ENCODE measurements around the gene UBE2L3.
A peak's percentile ranks its signal among the peaks of the same experiment; 100 is the strongest.

Gene UBE2L3

GRCh38 chr22:21589396-21589795 is 21.9 kb downstream of the UBE2L3 start:
- H4K20me1 ChIP-seq (ENCODE audit: insufficient read depth, low read length), result no peaks in the 10 kb centered on the region
- no peak overlapping the region for H3K4me2 ChIP-seq (ENCODE audit: low read length)
- H3K9me3 ChIP-seq (ENCODE audit: low read length), result no peaks in the 10 kb centered on the region
- peaks cover 78% of the 10 kb centered on the region for H3K79me2 ChIP-seq (ENCODE audit: insufficient read depth, low read length)
- no peak overlapping the region for H3K4me3 ChIP-seq (ENCODE audit: low read depth, low read length, poor library complexity, severe bottlenecking)
- TF ChIP-seq CTCF (IDR thresholded peaks at IDR 0.05; ENCODE audit: low read length) (no peak), EZH2 (IDR thresholded peaks at IDR 0.05; ENCODE audit: borderline replicate concordance, low read length) (no peak)
- peaks cover 23% of the 10 kb centered on the region for H3K36me3 ChIP-seq (ENCODE audit: insufficient read depth, low read length)
- H2AFZ ChIP-seq (ENCODE audit: low read length), result no peak overlapping the region
- H3K9ac ChIP-seq (ENCODE audit: low read length), result no peak overlapping the region
- no peaks in the 10 kb centered on the region for H3K9me2 ChIP-seq (ENCODE audit: low read depth, low read length)
- no peaks in the 10 kb centered on the region for H3F3A ChIP-seq (ENCODE audit: insufficient read depth, low read length)
- H3K27ac ChIP-seq (ENCODE audit: low read depth, low read length, poor library complexity, severe bottlenecking), result no peak overlapping the region
- peaks cover 39% of the 10 kb centered on the region for H3K4me1 ChIP-seq (ENCODE audit: insufficient read depth, low read length, severe bottlenecking)
- no peaks in the 10 kb centered on the region for H3K27me3 ChIP-seq (ENCODE audit: insufficient read depth, low read length)

GRCh38 chr22:21590809-21591641 is 23.5 kb downstream of the UBE2L3 start:
- Histone ChIP-seq H3K4me2 (ENCODE audit: low read length) (peak overlapping the region; percentile 32; the same call in 1 of the 2 replicates), H3K9me2 (ENCODE audit: low read depth, low read length) (no peaks in the 10 kb centered on the region), H3K27ac (ENCODE audit: low read depth, low read length, poor library complexity, severe bottlenecking) (peak overlapping the region; percentile 52), H3K79me2 (ENCODE audit: insufficient read depth, low read length) (peaks cover 77% of the 10 kb centered on the region), H3K9me3 (ENCODE audit: low read length) (no peaks in the 10 kb centered on the region), H3K9ac (ENCODE audit: low read length) (no peak overlapping the region; the same call in 1 of the 2 replicates), H4K20me1 (ENCODE audit: insufficient read depth, low read length) (no peaks in the 10 kb centered on the region), H3K4me3 (ENCODE audit: low read depth, low read length, poor library complexity, severe bottlenecking) (no peak overlapping the region), H3K27me3 (ENCODE audit: insufficient read depth, low read length) (no peaks in the 10 kb centered on the region), H3F3A (ENCODE audit: insufficient read depth, low read length) (no peaks in the 10 kb centered on the region), H3K4me1 (ENCODE audit: insufficient read depth, low read length, severe bottlenecking) (peaks cover 39% of the 10 kb centered on the region), H2AFZ (ENCODE audit: low read length) (no peak overlapping the region), H3K36me3 (ENCODE audit: insufficient read depth, low read length) (peaks cover 39% of the 10 kb centered on the region)
- TF ChIP-seq CTCF (IDR thresholded peaks at IDR 0.05; ENCODE audit: low read length) (no peak), EZH2 (IDR thresholded peaks at IDR 0.05; ENCODE audit: borderline replicate concordance, low read length) (no peak)

- peak overlapping the region; percentile 52 for H3K27ac ChIP-seq (ENCODE audit: low read depth, low read length, poor library complexity, severe bottlenecking)
- no peaks in the 10 kb centered on the region for H3K9me2 ChIP-seq (ENCODE audit: low read depth, low read length)
- H3K4me1 ChIP-seq (ENCODE audit: insufficient read depth, low read length, severe bottlenecking), result peaks cover 36% of the 10 kb centered on the region
- H3K79me2 ChIP-seq (ENCODE audit: insufficient read depth, low read length), result peaks cover 77% of the 10 kb centered on the region
- no peak for TF ChIP-seq CTCF (IDR thresholded peaks at IDR 0.05; ENCODE audit: low read length)
- TF ChIP-seq EZH2 (IDR thresholded peaks at IDR 0.05; ENCODE audit: borderline replicate concordance, low read length), result no peak
- no peak overlapping the region for H3K4me3 ChIP-seq (ENCODE audit: low read depth, low read length, poor library complexity, severe bottlenecking)
- no peaks in the 10 kb centered on the region for H3K27me3 ChIP-seq (ENCODE audit: insufficient read depth, low read length)
- no peaks in the 10 kb centered on the region for H4K20me1 ChIP-seq (ENCODE audit: insufficient read depth, low read length)
- H3K9ac ChIP-seq (ENCODE audit: low read length), result no peak overlapping the region; the same call in 1 of the 2 replicates
- peaks cover 46% of the 10 kb centered on the region for H3K36me3 ChIP-seq (ENCODE audit: insufficient read depth, low read length)
- peak overlapping the region; percentile 32; the same call in 1 of the 2 replicates for H3K4me2 ChIP-seq (ENCODE audit: low read length)
- H3F3A ChIP-seq (ENCODE audit: insufficient read depth, low read length), result no peaks in the 10 kb centered on the region
- no peak overlapping the region for H2AFZ ChIP-seq (ENCODE audit: low read length)
- H3K9me3 ChIP-seq (ENCODE audit: low read length), result no peaks in the 10 kb centered on the region
Measured at GRCh38 chr22:21591695-21592094, 24.2 kb downstream of the UBE2L3 start.

Data from OCI-LY1 (cell line).